Upper lobe of right lung (tissue), 1 donor: Measurements from ENCODE around the gene HOXB8. TPM values are rescaled to one million over a fixed set of nuclear protein-coding genes. Genes with fewer than 3 reads are reported as not detected.

ENCODE experiments used
- ATAC-seq: fragments of 200-7000 bp; cut with Tn5 transposase; one replicate; pipeline ENCODE4 v1.9.1; 2020; ENCODE audit warnings: mild to moderate bottlenecking, moderate library complexity
- DNase-seq: peaks from one replicate; pipeline ENCODE4 v3.0.0-alpha.2; 2020
- H3K27ac ChIP-seq: fragments of 200-600 bp; one replicate; pipeline ENCODE4 v1.8.0; 2022
- H3K27me3 ChIP-seq: fragments of 200-600 bp; one replicate; pipeline ENCODE4 v1.8.0; 2022; ENCODE audit warnings: mild to moderate bottlenecking
- H3K36me3 ChIP-seq: fragments of 200-600 bp; one replicate; pipeline ENCODE4 v1.8.0; 2022
- H3K4me1 ChIP-seq: fragments of 200-600 bp; one replicate; pipeline ENCODE4 v1.8.0; 2022
- H3K4me3 ChIP-seq: fragments of 200-600 bp; one replicate; pipeline ENCODE4 v1.8.0; 2022; ENCODE audit warnings: mild to moderate bottlenecking
- H3K9me3 ChIP-seq: fragments of 200-600 bp; one replicate; pipeline ENCODE4 v1.8.0; 2022
- CTCF ChIP-seq: fragments of 200-600 bp; IDR thresholded peaks from one replicate; pipeline ENCODE4 v1.8.0; 2022; ENCODE audit warnings: antibody characterized with exemption
- intact Hi-C: fragments of 100-400 bp; cut with DNase I; formaldehyde crosslinking; loops from one replicate; pipeline ENCODE4 v1.11.0; 2022
- total RNA-seq: library from RNA; stranded (reverse); fragmentation: NEBNext Ultra II Directional; extraction: Animal tissue kit (Norgen Biotek cat#: 25700); gene quantifications from one replicate; pipeline ENCODE4 v1.2.1, GENCODE V29; 2021
- donor health status: DM: no; HTN: yes; CAD: no; lungs with severe emphysema.

The HOXB8 gene
- total RNA-seq, 1 donor from 2014 or later: 1.0 TPM

DNA sequence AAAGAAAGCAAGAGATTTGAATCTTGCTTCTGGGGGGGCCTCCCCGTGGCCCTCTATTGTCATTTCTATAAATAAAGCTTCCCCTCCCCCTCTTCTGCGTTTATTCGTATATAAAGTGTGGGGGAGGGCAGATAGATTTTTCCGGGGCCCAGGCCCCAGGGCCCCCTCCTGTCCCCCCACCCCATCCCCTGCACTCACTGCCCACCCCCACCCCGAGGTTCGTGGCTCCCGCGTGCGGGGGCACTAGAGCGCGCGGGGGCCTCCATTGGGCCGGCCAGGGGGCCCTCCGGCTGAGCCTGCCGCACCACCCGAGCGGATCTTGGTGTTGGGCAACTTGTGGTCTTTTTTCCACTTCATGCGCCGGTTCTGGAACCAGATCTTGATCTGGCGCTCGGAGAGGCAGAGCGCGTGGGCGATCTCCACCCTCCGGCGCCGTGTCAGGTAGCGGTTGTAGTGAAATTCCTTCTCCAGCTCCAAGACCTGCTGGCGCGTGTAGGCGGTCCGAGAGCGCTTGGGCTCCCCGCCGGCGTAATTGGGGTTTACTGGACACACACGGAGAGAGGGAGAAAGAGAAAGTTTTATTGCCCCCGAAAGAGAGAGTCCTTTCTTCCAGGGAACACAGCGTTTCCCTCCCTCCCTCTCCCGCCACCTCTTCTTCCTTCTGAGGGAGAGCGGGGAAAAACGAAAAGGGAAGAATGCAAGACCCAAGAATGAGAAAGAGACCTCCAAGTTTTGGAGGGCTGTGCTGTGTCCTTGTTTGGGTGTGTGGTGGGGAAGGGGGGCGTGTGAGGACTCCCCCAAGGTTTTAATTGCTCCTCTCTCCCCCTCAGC, 38.4 kb downstream of the HOXB8 start:
- intact Hi-C loops: no loop called here
- no peak for DNase-seq

GRCh38 chr17:48575673-48576478, 39.2 kb downstream of the HOXB8 start:
- H3K9me3 ChIP-seq: no peaks in the 10 kb centered on the region
- H3K4me1 ChIP-seq: peaks cover 7% of the 10 kb centered on the region
- peaks cover 74% of the 10 kb centered on the region for H3K27me3 ChIP-seq
- intact Hi-C loops: no loop called here
- H3K4me3 ChIP-seq: peak overlapping the region; percentile 59
- peak overlapping the region; percentile 83 for H3K27ac ChIP-seq
- ATAC-seq: peak; percentile 24
- no peak for DNase-seq
- no peak for TF ChIP-seq CTCF
- no peaks in the 10 kb centered on the region for H3K36me3 ChIP-seq

More for the DNA sequence above, 38.4 kb downstream of the HOXB8 start:
- peak overlapping the region; percentile 59 for H3K4me3 ChIP-seq
- peaks cover 78% of the 10 kb centered on the region for H3K27me3 ChIP-seq
- no peaks in the 10 kb centered on the region for H3K36me3 ChIP-seq
- peak overlapping the region; percentile 83 for H3K27ac ChIP-seq
- H3K4me1 ChIP-seq: peaks cover 11% of the 10 kb centered on the region
- TF ChIP-seq CTCF: no peak
- no peaks in the 10 kb centered on the region for H3K9me3 ChIP-seq
- no peak for ATAC-seq

- no peak for TF ChIP-seq CTCF
- Histone ChIP-seq H3K4me3 (peak overlapping the region; percentile 59), H3K27me3 (peaks cover 72% of the 10 kb centered on the region), H3K27ac (peak overlapping the region; percentile 83), H3K9me3 (no peaks in the 10 kb centered on the region), H3K4me1 (peaks cover 7% of the 10 kb centered on the region), H3K36me3 (no peaks in the 10 kb centered on the region)
- no peak for ATAC-seq
- intact Hi-C loops: no loop called here
- DNase-seq: no peak
Observed at GRCh38 chr17:48575066-48575582, 40.0 kb downstream of the HOXB8 start.

GRCh38 chr17:48574505-48575065, 40.5 kb downstream of the HOXB8 start:
- peaks cover 7% of the 10 kb centered on the region for H3K4me1 ChIP-seq
- ATAC-seq (no peak), DNase-seq (no peak)
- intact Hi-C loops: no loop called here
- no peaks in the 10 kb centered on the region for H3K9me3 ChIP-seq
- H3K36me3 ChIP-seq: no peaks in the 10 kb centered on the region
- peak overlapping the region; percentile 83 for H3K27ac ChIP-seq
- TF ChIP-seq CTCF: no peak
- H3K27me3 ChIP-seq: peaks cover 72% of the 10 kb centered on the region
- peak overlapping the region; percentile 59 for H3K4me3 ChIP-seq

DNA sequence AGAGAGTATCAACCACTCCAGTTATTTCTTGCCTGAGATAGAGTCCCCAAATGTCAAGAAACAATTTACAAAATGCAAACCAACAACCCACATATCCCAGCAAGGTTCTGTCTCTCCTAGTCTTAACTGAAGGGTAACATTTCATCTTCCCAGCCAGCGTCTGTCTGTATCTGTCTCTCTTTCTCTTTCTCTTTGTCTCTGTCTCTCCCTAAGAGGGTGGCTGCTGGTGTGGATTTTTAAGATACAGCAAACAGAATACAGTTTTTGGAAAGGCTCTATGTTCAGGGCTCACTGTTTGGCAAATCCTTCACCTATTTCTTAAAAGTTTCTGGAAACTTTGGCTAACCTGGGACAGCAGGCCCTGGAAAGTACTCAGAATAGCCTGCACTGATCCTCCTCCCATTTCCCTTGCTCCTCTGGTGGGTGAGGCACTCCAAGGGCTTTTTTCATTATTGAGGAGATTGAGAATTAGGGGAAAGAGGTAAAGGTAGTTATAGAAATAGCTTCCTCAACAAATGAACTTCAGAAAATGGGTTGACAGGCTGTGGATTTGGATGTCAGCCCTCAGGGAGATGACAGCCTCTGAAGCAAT, 43.2 kb downstream of the HOXB8 start:
- no peak for DNase-seq
- H3K27me3 ChIP-seq: peaks cover 79% of the 10 kb centered on the region

More for the DNA sequence above, 43.2 kb downstream of the HOXB8 start:
- no peak for ATAC-seq
- H3K4me1 ChIP-seq: peaks cover 18% of the 10 kb centered on the region
- TF ChIP-seq CTCF: no peak
- intact Hi-C loops: no loop called here
- H3K4me3 ChIP-seq: peak overlapping the region; percentile 59
- H3K27ac ChIP-seq: peak overlapping the region; percentile 83
- H3K36me3 ChIP-seq: no peaks in the 10 kb centered on the region
- H3K9me3 ChIP-seq: no peaks in the 10 kb centered on the region
